Chondrocyte (in vitro differentiated cells): Measurements from ENCODE around the gene DCP1B. TPM values are rescaled to one million over a fixed set of nuclear protein-coding genes. Genes with fewer than 3 reads are reported as not detected.

Experiments used
- DNase-seq: peaks from one replicate; pipeline ENCODE4 v3.0.0; 2021; ENCODE audit warnings: mixed read lengths, low spot score
- H3K27ac Mint-ChIP-seq: one replicate; pipeline ENCODE4 v1.8.0; 2021; ENCODE audit warnings: mild to moderate bottlenecking, moderate library complexity, mixed read lengths; ENCODE audit not compliant: unreplicated experiment
- H3K27me3 Mint-ChIP-seq: 2 replicates; pipeline ENCODE4 v1.8.0; 2021; ENCODE audit warnings: low read depth, mixed read lengths
- H3K36me3 Mint-ChIP-seq: 2 replicates; pipeline ENCODE4 v1.8.0; 2021; ENCODE audit warnings: low read depth, mixed read lengths
- H3K4me1 Mint-ChIP-seq: 2 replicates; pipeline ENCODE4 v1.8.0; 2021; ENCODE audit warnings: low read depth, mild to moderate bottlenecking, mixed read lengths
- H3K4me3 Mint-ChIP-seq: one replicate; pipeline ENCODE4 v1.8.0; 2021; ENCODE audit warnings: mild to moderate bottlenecking, moderate library complexity, mixed read lengths; ENCODE audit not compliant: unreplicated experiment
- H3K9me3 Mint-ChIP-seq: 2 replicates; pipeline ENCODE4 v1.8.0; 2021; ENCODE audit warnings: low read depth, mixed read lengths
- total RNA-seq: library from RNA; stranded (reverse); gene quantifications from 3 replicates; pipeline ENCODE4 v1.2.1, GENCODE V29; 2021
- TF ChIP-seq, protein P1 (sequence below): fragments of 200-600 bp; sonication (generic); IDR thresholded peaks from 2 replicates; pipeline ENCODE4 v1.5.0; 2021; ENCODE audit warnings: antibody characterized with exemption, mild to moderate bottlenecking, moderate library complexity

DCP1B gene
- total RNA-seq, 1 donor from 2014 or later = 12.7 TPM

GRCh38 chr12:1911598-1912575 is 92.4 kb downstream of the DCP1B start:
- Mint-ChIP-seq H3K27me3 (peaks cover 5% of the 10 kb centered on the region), H3K9me3 (no peaks in the 10 kb centered on the region), H3K36me3 (no peaks in the 10 kb centered on the region), H3K4me3 (no peak overlapping the region), H3K4me1 (no peaks in the 10 kb centered on the region), H3K27ac (no peak overlapping the region)
- TF ChIP-seq, protein P1, sequence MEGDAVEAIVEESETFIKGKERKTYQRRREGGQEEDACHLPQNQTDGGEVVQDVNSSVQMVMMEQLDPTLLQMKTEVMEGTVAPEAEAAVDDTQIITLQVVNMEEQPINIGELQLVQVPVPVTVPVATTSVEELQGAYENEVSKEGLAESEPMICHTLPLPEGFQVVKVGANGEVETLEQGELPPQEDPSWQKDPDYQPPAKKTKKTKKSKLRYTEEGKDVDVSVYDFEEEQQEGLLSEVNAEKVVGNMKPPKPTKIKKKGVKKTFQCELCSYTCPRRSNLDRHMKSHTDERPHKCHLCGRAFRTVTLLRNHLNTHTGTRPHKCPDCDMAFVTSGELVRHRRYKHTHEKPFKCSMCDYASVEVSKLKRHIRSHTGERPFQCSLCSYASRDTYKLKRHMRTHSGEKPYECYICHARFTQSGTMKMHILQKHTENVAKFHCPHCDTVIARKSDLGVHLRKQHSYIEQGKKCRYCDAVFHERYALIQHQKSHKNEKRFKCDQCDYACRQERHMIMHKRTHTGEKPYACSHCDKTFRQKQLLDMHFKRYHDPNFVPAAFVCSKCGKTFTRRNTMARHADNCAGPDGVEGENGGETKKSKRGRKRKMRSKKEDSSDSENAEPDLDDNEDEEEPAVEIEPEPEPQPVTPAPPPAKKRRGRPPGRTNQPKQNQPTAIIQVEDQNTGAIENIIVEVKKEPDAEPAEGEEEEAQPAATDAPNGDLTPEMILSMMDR = no peak
- DNase-seq = peak; percentile 81

DNA sequence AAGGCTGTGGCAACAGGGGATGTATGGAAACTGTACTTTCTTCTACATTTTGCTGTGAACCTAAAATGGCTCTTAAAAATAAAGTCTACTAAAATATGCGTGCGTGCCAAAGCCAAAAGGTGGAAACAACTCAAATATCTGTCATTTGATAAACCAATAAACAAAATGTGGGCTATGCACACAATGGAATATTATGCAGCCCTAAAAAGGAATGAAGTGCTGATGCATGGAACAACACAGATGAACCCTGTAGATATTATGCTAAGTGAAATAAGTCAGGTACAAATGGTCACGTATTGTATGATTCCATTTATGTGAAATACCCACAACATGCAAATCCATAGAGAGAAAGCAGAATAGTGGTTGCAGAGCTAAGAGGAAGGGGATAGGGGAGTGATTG is 93.8 kb downstream of the DCP1B start:
- TF ChIP-seq, protein P1 = no peak
- Mint-ChIP-seq H3K27ac (no peak overlapping the region), H3K36me3 (no peaks in the 10 kb centered on the region), H3K27me3 (peaks cover 6% of the 10 kb centered on the region), H3K4me1 (no peaks in the 10 kb centered on the region), H3K9me3 (peaks cover 13% of the 10 kb centered on the region), H3K4me3 (no peak overlapping the region)
- no peak for DNase-seq

- Mint-ChIP-seq H3K4me1 (no peaks in the 10 kb centered on the region), H3K27ac (no peak overlapping the region), H3K27me3 (peaks cover 6% of the 10 kb centered on the region), H3K4me3 (no peak overlapping the region), H3K36me3 (peaks cover 3% of the 10 kb centered on the region), H3K9me3 (peaks cover 26% of the 10 kb centered on the region)
- TF ChIP-seq, protein P1 = no peak
- no peak for DNase-seq
Measured at GRCh38 chr12:1908758-1909157, 95.5 kb downstream of the DCP1B start.

DNA sequence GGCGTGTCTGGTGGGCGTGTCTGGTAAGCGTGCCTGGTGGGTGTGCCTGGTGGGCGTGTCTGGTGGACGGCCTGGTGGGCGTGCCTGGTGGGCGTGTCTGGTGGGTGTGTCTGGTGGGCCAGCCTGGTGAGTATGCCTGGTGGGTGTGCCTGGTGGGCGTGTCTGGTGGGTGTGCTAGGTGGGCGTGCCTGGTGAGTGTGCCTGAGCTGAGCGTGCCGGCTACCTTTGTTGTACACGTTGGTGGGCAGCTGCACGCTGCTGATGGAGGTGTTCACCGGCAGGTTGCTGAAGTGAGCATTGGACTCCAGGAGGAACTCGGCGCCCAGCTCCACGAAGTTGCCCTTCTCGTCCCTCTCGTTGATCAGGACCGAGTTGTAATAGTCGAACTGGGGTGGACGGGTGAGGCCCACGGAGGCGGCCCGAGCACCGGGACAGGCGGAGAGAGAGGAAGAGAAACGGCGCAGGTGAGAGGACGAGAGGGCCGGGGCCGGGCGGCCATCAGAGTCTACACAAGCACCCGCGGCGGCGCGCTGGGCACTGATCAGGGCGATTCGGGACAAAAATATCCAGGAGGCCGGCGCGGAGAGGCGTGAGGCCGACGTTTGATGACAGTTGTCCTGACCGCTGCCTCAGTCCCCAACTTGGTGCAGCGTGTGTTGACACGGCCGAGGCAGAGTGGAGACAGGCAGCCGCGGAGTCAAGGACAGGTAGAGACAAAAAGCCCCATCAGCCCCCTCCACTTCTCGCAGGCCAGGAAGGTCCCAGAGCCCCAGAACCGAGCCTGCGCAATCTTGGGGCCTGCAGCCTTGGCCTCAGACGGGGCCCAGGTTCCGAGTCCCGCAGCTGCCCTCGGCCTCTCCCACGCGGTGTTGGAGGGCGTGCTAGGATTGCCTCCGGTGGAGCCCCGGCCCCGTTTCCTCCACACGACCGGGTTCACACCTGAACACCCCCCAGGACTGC is 96.3 kb downstream of the DCP1B start:
- no peak for DNase-seq
- H3K9me3 Mint-ChIP-seq = peaks cover 34% of the 10 kb centered on the region
- H3K27ac Mint-ChIP-seq = no peak overlapping the region
- peaks cover 6% of the 10 kb centered on the region for H3K27me3 Mint-ChIP-seq
- no peak overlapping the region for H3K4me3 Mint-ChIP-seq
- no peaks in the 10 kb centered on the region for H3K4me1 Mint-ChIP-seq
- TF ChIP-seq, protein P1 = no peak
- H3K36me3 Mint-ChIP-seq = peaks cover 7% of the 10 kb centered on the region

- Mint-ChIP-seq H3K4me1 (no peaks in the 10 kb centered on the region), H3K9me3 (peaks cover 47% of the 10 kb centered on the region), H3K36me3 (peaks cover 15% of the 10 kb centered on the region), H3K27me3 (peaks cover 15% of the 10 kb centered on the region), H3K4me3 (no peak overlapping the region), H3K27ac (no peak overlapping the region)
- TF ChIP-seq, protein P1 = no peak
- no peak for DNase-seq
Measured at GRCh38 chr12:1906579-1906978, 97.7 kb downstream of the DCP1B start.
